HEK293 (cell line): ENCODE results near the gene SH3D19.
"Not testable (repeated sequence)": the region's sequence is repeated elsewhere in the genome, so short reads cannot be mapped to it uniquely, and the experiment has no call there.

Source experiments
- CTCF ChIA-PET: fragments of 350-600 bp; formaldehyde crosslinking; extraction: SDS; loops from one replicate; lab custom pipeline; 2021; ENCODE audit warnings: antibody characterized with exemption; lab: Yijun Ruan, JAX
- POLR2A ChIA-PET: fragments of 300-600 bp; formaldehyde crosslinking; extraction: SDS; loops from one replicate; lab custom pipeline; 2020; ENCODE audit warnings: antibody characterized with exemption, inconsistent platforms; lab: Yijun Ruan, JAX
- H3K27ac ChIP-seq: fragments of 200-500 bp; sonication (Bioruptor generic); 2 replicates; pipeline ENCODE4 v1.5.1; 2014; ENCODE audit warnings: low read depth, low read length, control low read depth, inconsistent platforms; ENCODE audit errors: extremely low read depth
- H3K36me3 ChIP-seq, 2 experiments: fragments of 200-500 bp in 1 of 2; sonication (Bioruptor generic) in 1 of 2; 1 replicate in 1 of 2; 2 replicates in 1 of 2; pipeline ENCODE4 v1.5.1; 2014 to 2017; ENCODE audit warnings: inconsistent platforms in 2 of 2, low read length in 2 of 2; ENCODE audit not compliant: control insufficient read depth in 2 of 2, insufficient read depth in 1 of 2
- H3K4me1 ChIP-seq: fragments of 200-500 bp; sonication (Bioruptor generic); 2 replicates; pipeline ENCODE4 v1.5.1; 2014; ENCODE audit warnings: mild to moderate bottlenecking, low read length, inconsistent platforms; ENCODE audit not compliant: control insufficient read depth, insufficient read depth
- H3K4me3 ChIP-seq: 2 replicates; pipeline ENCODE4 v1.5.1; 2011; ENCODE audit warnings: low read depth, mild to moderate bottlenecking, control low read depth, low read length, moderate library complexity
- H3K9me3 ChIP-seq: fragments of 200-500 bp; sonication (Bioruptor generic); 2 replicates; pipeline ENCODE4 v1.5.1; 2014; ENCODE audit warnings: low read depth, low read length, inconsistent platforms; ENCODE audit not compliant: control insufficient read depth, insufficient read depth
- INSM2 ChIP-seq: fragments of 450-650 bp; formaldehyde crosslinking; IDR thresholded peaks from 2 replicates; pipeline ENCODE4 v1.5.1; 2016; ENCODE audit warnings: missing biosample characterization, missing genetic modification characterization
- MZF1 ChIP-seq: fragments of 450-650 bp; formaldehyde crosslinking; IDR thresholded peaks from 2 replicates; pipeline ENCODE4 v1.5.1; 2017; ENCODE audit warnings: missing biosample characterization, missing genetic modification characterization, borderline replicate concordance
- PATZ1 ChIP-seq: fragments of 450-650 bp; formaldehyde crosslinking; IDR thresholded peaks from 2 replicates; pipeline ENCODE4 v1.5.1; 2016; ENCODE audit warnings: missing biosample characterization, missing genetic modification characterization
- SP3 ChIP-seq: fragments of 450-650 bp; formaldehyde crosslinking; IDR thresholded peaks from 2 replicates; pipeline ENCODE4 v1.5.1; 2016; ENCODE audit warnings: missing biosample characterization, missing genetic modification characterization
- ZBTB20 ChIP-seq: fragments of 450-650 bp; formaldehyde crosslinking; IDR thresholded peaks from 2 replicates; pipeline ENCODE4 v1.5.1; 2016; ENCODE audit warnings: missing biosample characterization, missing genetic modification characterization
- ZBTB26 ChIP-seq: fragments of 450-650 bp; formaldehyde crosslinking; optimal IDR thresholded peaks from 2 replicates; pipeline ENCODE3; 2016; ENCODE audit warnings: missing biosample characterization, mild to moderate bottlenecking, missing genetic modification characterization
- ZBTB7A ChIP-seq: fragments of 450-650 bp; formaldehyde crosslinking; IDR thresholded peaks from 2 replicates; pipeline ENCODE4 v1.5.1; 2016; ENCODE audit warnings: low read depth, missing biosample characterization, missing genetic modification characterization
- ZNF23 ChIP-seq: fragments of 450-650 bp; formaldehyde crosslinking; IDR thresholded peaks from 2 replicates; pipeline ENCODE4 v1.5.1; 2016; ENCODE audit warnings: missing biosample characterization, missing genetic modification characterization, borderline replicate concordance
- ZNF24 ChIP-seq: fragments of 450-650 bp; formaldehyde crosslinking; IDR thresholded peaks from 2 replicates; pipeline ENCODE4 v1.5.1; 2016; ENCODE audit warnings: missing biosample characterization, missing genetic modification characterization
- ZNF26 ChIP-seq: fragments of 450-650 bp; formaldehyde crosslinking; IDR thresholded peaks from 2 replicates; pipeline ENCODE4 v1.5.1; 2016; ENCODE audit warnings: missing biosample characterization, missing genetic modification characterization
- ZNF366 ChIP-seq: fragments of 450-650 bp; formaldehyde crosslinking; conservative IDR thresholded peaks from 2 replicates; pipeline ENCODE4 v1.5.1; 2016; ENCODE audit warnings: missing biosample characterization, missing genetic modification characterization
- ZNF416 ChIP-seq: fragments of 450-650 bp; formaldehyde crosslinking; IDR thresholded peaks from 2 replicates; pipeline ENCODE4 v1.5.1; 2016; ENCODE audit warnings: missing biosample characterization, missing genetic modification characterization
- ZNF449 ChIP-seq: fragments of 450-650 bp; formaldehyde crosslinking; IDR thresholded peaks from 2 replicates; pipeline ENCODE4 v1.5.1; 2017; ENCODE audit warnings: missing biosample characterization, mild to moderate bottlenecking, missing genetic modification characterization, moderate library complexity
- ZNF48 ChIP-seq: fragments of 450-650 bp; formaldehyde crosslinking; IDR thresholded peaks from 2 replicates; pipeline ENCODE4 v1.5.1; 2016; ENCODE audit warnings: missing biosample characterization, missing genetic modification characterization
- ZNF501 ChIP-seq: fragments of 450-650 bp; formaldehyde crosslinking; IDR thresholded peaks from 2 replicates; pipeline ENCODE4 v1.5.1; 2016; ENCODE audit warnings: missing biosample characterization, missing genetic modification characterization
- ZNF596 ChIP-seq: fragments of 450-650 bp; IDR thresholded peaks from 2 replicates; pipeline ENCODE4 v1.5.0; 2018; ENCODE audit warnings: missing biosample characterization, mild to moderate bottlenecking, missing genetic modification characterization, moderate library complexity
- ZNF623 ChIP-seq: fragments of 450-650 bp; formaldehyde crosslinking; IDR thresholded peaks from 2 replicates; pipeline ENCODE4 v1.5.1; 2016; ENCODE audit warnings: missing biosample characterization, missing genetic modification characterization
- ZNF629 ChIP-seq: fragments of 450-650 bp; formaldehyde crosslinking; IDR thresholded peaks from 2 replicates; pipeline ENCODE4 v1.5.1; 2017; ENCODE audit warnings: missing biosample characterization, missing genetic modification characterization
- ZNF664 ChIP-seq: fragments of 450-650 bp; formaldehyde crosslinking; IDR thresholded peaks from 2 replicates; pipeline ENCODE4 v1.5.1; 2016; ENCODE audit warnings: missing biosample characterization, missing genetic modification characterization
- ZNF692 ChIP-seq: fragments of 450-650 bp; formaldehyde crosslinking; IDR thresholded peaks from 2 replicates; pipeline ENCODE4 v1.5.1; 2016; ENCODE audit warnings: missing biosample characterization, missing genetic modification characterization
- ZNF776 ChIP-seq: fragments of 450-650 bp; formaldehyde crosslinking; IDR thresholded peaks from 2 replicates; pipeline ENCODE4 v1.5.0; 2017; ENCODE audit warnings: missing biosample characterization, missing genetic modification characterization, borderline replicate concordance
- ZNF843 ChIP-seq: fragments of 450-650 bp; formaldehyde crosslinking; IDR thresholded peaks from 2 replicates; pipeline ENCODE4 v1.5.1; 2016; ENCODE audit warnings: missing biosample characterization, missing genetic modification characterization

The SH3D19 gene

GRCh38 chr4:151091047-151091446, 234.4 kb downstream of the SH3D19 start (continued):
- TF ChIP-seq ZNF664 (tag by site-specific recombination) (no peak), ZNF23 (no peak), ZNF48 (tag by site-specific recombination) (no peak), ZNF596 (tag by site-specific recombination) (no peak), ZNF776 (tag by site-specific recombination) (no peak)
- TF ChIP-seq, all 188 proteins: peak for 0

GRCh38 chr4:151087467-151087866, 237.9 kb downstream of the SH3D19 start:
- TF ChIP-seq ZNF843 (tag by site-specific recombination): no peak
- no peak for TF ChIP-seq ZNF24 (tag by site-specific recombination)
- no peak for TF ChIP-seq ZNF416 (tag by site-specific recombination)
- no peak for TF ChIP-seq ZNF366 (tag by site-specific recombination)
- Histone ChIP-seq H3K36me3 (no peaks in the 10 kb centered on the region), H3K9me3 (no peaks in the 10 kb centered on the region), H3K4me1 (no peaks in the 10 kb centered on the region), H3K27ac (no peak overlapping the region), H3K4me3 (no peak overlapping the region)
- CTCF ChIA-PET: no interaction called here
- POLR2A ChIA-PET: no interaction called here

- H3K36me3 ChIP-seq, H3K4me3 ChIP-seq, POLR2A ChIA-PET, CTCF ChIA-PET, H3K9me3 ChIP-seq, H3K4me1 ChIP-seq, H3K27ac ChIP-seq: not testable (repeated sequence)
Observed at GRCh38 chr4:151077978-151078377, 247.4 kb downstream of the SH3D19 start.

GRCh38 chr4:151074416-151074916, 250.9 kb downstream of the SH3D19 start:
- H3K9me3 ChIP-seq: no peaks in the 10 kb centered on the region
- H3K36me3 ChIP-seq: no peaks in the 10 kb centered on the region
- no peaks in the 10 kb centered on the region for H3K4me1 ChIP-seq
- H3K4me3 ChIP-seq: no peak overlapping the region
- CTCF ChIA-PET: no interaction called here
- H3K27ac ChIP-seq: no peak overlapping the region
- POLR2A ChIA-PET: no interaction called here
- TF ChIP-seq ZNF623 (tag by site-specific recombination) (no peak), ZNF692 (no peak), ZBTB7A (tag by site-specific recombination) (no peak), ZNF629 (tag by site-specific recombination) (no peak), ZBTB26 (tag by site-specific recombination) (no peak), ZBTB20 (no peak), ZNF449 (no peak), ZNF26 (tag by site-specific recombination) (no peak), PATZ1 (tag by site-specific recombination) (no peak), INSM2 (no peak), MZF1 (tag by site-specific recombination) (no peak), SP3 (tag by site-specific recombination) (no peak), ZNF501 (tag by site-specific recombination) (no peak)
